Adipose tissue (tissue), 3 donors: ENCODE results near the gene RAB11FIP3. TPM values are rescaled to one million over a fixed set of nuclear protein-coding genes. Genes with fewer than 3 reads are reported as not detected.

Experiments
- H3K27ac ChIP-seq: one replicate; pipeline ENCODE4 v1.5.1; 2013; ENCODE audit warnings: low read depth, low read length
- WGBS, 3 donors: extraction: QIAGEN DNeasy Blood & Tissue Kit; methylation state at CpG; one replicate each; pipeline ENCODE4 v1.1.7; 2013; 5-methylcytosine and 5-hydroxymethylcytosine counted together
- polyA plus RNA-seq, 3 donors: library from polyadenylated mRNA; stranded (reverse); fragments of 200-250 nt; gene quantifications; one replicate each; pipeline ENCODE4 v1.2.3, GENCODE V29; 2013
- donor health status: healthy with polysubstance abuse.
- donor health status: Bipolar disorder and iron deficiency.
- donor health status: healthy.

The RAB11FIP3 gene
- polyA plus RNA-seq, 3 donors, result 20.7 to 27.3 (median 21.9) TPM

GRCh38 chr16:534135-534534 lies 108.7 kb downstream of the RAB11FIP3 start:
- WGBS, 3 donors, result 28 to 83% (median 78%) methylated on average over 18 to 21 of the region's 21 CpGs
- H3K27ac ChIP-seq, result no peak overlapping the region

DNA sequence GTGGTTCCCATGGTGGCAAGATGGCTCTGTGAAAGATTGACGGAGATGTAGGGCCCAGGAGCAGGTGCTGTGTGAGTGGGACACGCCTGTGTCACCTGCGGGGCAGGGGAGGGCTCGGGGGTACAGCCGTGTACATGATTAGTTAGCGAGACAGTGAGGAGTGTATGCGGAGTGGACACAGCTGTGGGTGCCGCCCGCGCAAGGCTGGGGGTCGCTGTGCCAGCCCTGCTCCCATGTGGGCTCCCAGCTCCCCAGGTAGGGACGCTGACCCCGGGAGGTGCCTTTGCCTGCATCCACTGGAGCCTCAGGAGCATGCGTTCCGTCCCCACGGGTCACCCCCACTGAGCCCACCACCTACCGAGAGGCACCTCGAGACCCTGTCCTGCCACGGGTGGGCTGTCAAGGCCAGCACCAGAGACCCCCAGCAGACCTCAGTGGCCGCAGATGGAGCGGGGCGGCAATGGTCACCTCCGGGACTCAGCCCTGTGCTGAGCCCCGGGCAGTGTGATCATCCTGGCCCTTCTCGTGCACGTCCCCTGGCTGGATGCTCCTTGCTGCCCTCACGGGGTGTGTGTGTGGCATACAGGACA lies 109.5 kb downstream of the RAB11FIP3 start:
- 73 to 89% (median 89%) methylated on average over 26 to 27 of the region's 27 CpGs for WGBS, 3 donors
- no peak overlapping the region for H3K27ac ChIP-seq

- H3K27ac ChIP-seq, result no peak overlapping the region
- 72 to 81% (median 75%) methylated on average over 37 to 39 of the region's 39 CpGs for WGBS, 3 donors
Observed at GRCh38 chr16:535446-536405, 110.3 kb downstream of the RAB11FIP3 start.

GRCh38 chr16:536746-537145 lies 111.3 kb downstream of the RAB11FIP3 start:
- 90 to 93% (median 92%) methylated on average over 17 of the region's 17 CpGs for WGBS, 3 donors
- H3K27ac ChIP-seq, result no peak overlapping the region

GRCh38 chr16:537415-538335 lies 112.2 kb downstream of the RAB11FIP3 start:
- no peak overlapping the region for H3K27ac ChIP-seq
- WGBS, 3 donors, result 94 to 97% (median 94%) methylated on average over 59 to 60 of the region's 60 CpGs

DNA sequence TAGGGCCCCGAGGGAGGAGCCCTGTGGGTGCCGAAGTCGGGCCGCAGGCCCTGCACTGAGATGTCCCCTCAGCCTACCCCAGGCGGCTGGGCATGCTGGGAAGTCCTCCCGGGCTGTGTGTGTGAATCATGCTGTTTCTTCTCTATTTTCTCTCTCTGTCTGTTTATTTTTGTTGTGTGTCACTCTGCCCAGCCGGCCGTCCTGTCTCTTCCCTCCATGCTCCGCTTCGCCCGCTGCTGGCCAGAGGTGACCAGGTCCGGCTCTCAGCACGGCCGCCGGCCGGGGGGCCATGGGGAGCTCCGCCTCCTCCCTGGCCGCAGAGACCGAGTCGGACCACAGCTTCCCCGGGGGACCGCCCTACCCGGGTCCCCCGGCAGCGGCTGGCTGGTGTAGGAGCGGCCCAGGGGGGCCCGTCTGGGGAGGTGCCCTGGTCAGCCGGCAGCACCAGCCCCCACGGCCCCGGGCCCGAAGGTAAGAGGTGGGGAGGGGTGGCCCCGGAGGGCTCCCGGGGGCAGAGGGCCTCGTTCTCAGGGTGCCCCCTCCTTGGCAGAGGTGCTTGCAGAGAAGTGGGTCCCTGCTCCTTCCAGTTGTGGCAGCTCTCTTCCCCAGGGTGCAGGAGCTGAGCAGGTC lies 114.6 kb downstream of the RAB11FIP3 start:
- WGBS, 3 donors, result 83 to 90% (median 90%) methylated on average over 30 to 34 of the region's 34 CpGs
- no peak overlapping the region for H3K27ac ChIP-seq

DNA sequence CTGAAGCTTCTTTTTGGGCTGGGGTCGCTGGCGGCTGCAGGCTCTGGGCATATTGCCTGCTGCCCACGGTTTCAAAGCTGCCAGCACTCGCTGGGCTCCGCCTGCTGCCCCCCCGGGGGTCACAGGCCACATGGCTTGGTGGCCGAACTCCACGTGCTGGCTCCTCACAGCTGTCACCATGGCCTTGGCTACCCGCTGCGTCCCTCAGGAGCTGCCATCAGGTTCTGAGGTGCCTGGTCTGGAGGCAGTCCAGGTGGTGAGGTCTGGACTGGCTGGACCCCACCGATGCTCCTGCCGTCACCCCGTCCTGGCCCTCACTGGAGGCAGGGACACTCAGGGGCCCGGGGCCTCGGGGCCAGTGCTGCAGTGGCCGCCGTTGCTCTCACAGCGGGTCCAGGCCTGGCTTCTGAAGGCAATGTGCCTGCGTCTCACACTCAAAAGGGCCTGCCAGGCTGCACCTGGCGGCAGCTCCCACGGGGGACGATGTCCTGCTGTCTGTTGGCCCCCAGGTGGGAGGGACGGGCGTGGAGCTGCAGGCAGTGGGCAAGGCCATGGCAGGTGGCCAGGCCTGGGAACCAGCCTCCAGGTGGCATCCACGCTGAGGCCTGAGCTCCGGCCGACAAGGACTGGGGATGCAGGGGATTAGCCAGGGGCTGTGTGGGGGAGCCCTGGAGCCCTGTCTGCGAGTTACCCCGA lies 115.3 kb downstream of the RAB11FIP3 start:
- WGBS, 3 donors, result 50 to 91% (median 90%) methylated on average over 28 to 29 of the region's 29 CpGs
- no peak overlapping the region for H3K27ac ChIP-seq

- no peak overlapping the region for H3K27ac ChIP-seq
- WGBS, 3 donors, result 86 to 93% (median 86%) methylated on average over 49 to 51 of the region's 51 CpGs
Observed at GRCh38 chr16:543301-544164, 118.1 kb downstream of the RAB11FIP3 start.

DNA sequence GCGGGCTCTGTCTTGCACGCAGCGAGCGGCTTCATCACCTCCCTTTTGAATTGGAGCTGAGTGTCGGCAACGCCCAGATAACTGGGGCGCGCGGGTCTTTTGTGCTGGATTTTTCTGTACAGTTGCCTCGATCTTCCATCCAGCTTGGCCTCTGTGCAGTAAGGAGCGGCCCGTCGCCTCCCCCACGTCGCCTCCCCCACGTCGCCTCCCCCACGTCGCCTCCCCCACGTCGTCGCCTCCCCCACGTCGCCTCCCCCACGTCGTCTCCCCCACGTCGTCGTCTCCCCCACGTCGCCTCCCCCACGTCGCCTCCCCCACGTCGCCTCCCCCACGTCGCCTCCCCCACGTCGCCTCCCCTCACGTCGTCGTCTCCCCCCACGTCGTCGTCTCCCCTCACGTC lies 119.1 kb downstream of the RAB11FIP3 start:
- no peak overlapping the region for H3K27ac ChIP-seq
- 88 to 94% (median 92%) methylated on average over 39 to 46 of the region's 46 CpGs for WGBS, 3 donors

GRCh38 chr16:546909-547770 lies 121.7 kb downstream of the RAB11FIP3 start:
- 62 to 68% (median 65%) methylated on average over 42 to 60 of the region's 60 CpGs for WGBS, 3 donors
- no peak overlapping the region for H3K27ac ChIP-seq

- WGBS, 3 donors, result 91 to 97% (median 95%) methylated on average over 20 to 21 of the region's 21 CpGs
- H3K27ac ChIP-seq, result no peak overlapping the region
Observed at GRCh38 chr16:548586-548985, 123.1 kb downstream of the RAB11FIP3 start.

GRCh38 chr16:549544-550263 lies 124.3 kb downstream of the RAB11FIP3 start:
- 93 to 96% (median 96%) methylated on average over 53 to 54 of the region's 54 CpGs for WGBS, 3 donors
- no peak overlapping the region for H3K27ac ChIP-seq

DNA sequence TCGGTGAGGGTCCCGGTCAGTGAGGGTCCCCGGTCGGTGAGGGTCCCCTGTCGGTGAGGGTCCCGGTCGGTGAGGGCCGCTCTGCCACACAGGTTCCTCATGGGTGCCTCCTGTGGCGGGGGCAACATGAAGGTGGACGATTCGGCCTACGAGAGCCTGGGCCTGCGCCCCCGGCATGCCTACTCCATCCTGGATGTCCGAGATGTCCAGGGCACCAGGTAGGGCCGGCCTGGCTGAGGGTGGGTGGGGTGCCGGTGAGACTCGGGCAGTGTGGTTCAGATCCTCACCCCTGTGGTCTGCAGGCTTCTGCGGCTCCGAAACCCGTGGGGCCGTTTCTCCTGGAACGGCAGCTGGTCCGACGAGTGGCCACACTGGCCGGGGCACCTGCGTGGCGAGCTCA lies 125.8 kb downstream of the RAB11FIP3 start:
- 96 to 98% (median 96%) methylated on average over 28 of the region's 28 CpGs for WGBS, 3 donors
- H3K27ac ChIP-seq, result no peak overlapping the region

GRCh38 chr16:552171-552570 lies 126.7 kb downstream of the RAB11FIP3 start:
- H3K27ac ChIP-seq, result no peak overlapping the region
- 96 to 97% (median 97%) methylated on average over 30 to 35 of the region's 35 CpGs for WGBS, 3 donors

DNA sequence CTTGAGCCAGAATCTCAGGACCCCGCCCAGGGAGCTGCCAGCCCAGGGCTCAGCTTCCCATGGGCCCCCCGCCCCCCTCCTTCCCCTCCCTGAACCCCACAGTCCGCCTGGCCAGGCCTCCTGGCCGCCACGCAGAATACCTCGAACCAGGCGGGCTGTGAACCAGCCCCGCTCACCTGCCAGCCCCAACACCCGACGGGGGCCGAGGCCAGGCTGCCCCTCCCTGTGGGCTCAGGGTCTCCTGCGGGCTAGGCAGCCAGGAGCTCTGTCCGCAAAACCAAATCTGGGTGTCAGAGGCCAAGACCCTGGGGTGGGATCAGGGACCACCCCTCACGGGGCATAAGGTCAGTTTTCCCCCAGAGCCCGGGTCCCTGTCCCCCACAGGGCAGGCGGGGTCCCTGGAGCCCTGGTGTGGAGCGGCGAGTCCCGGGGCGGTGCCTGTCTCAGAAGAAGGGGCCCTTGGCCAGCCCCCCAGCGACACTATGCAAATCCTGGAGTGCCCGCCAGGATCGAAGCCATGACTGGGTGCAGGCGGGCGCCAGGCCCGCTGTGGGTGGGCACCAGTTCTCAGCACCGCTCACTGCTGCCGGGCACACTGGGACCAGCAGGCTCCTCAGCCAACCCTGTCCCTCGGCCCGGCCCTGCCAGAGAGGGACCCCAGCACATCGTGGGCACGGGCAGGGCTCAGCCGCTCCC lies 128.3 kb downstream of the RAB11FIP3 start:
- H3K27ac ChIP-seq, result no peak overlapping the region
- WGBS, 3 donors, result 94 to 96% (median 94%) methylated on average over 27 to 33 of the region's 33 CpGs
